IMR-90 (cell line): Measurements from ENCODE around the gene RBP2. TPM values are rescaled to one million over a fixed set of nuclear protein-coding genes. Genes with fewer than 3 reads are reported as not detected.

Source experiments
- ATAC-seq: fragments of 200-7000 bp; cut with Tn5 transposase; 2 replicates; pipeline ENCODE4 v1.9.1; 2020; ENCODE audit warnings: low read depth, mild to moderate bottlenecking, moderate library complexity
- BruUV-seq: library from RNA; stranded (reverse); fragments of 400-500 nt; replicated peaks from 2 replicates; lab custom pipeline; 2021; lab: Mats Ljungman, UMichigan
- CTCF ChIA-PET: fragments of 300-600 bp; formaldehyde crosslinking; extraction: SDS; loops from one replicate; lab custom pipeline; 2021; ENCODE audit warnings: antibody characterized with exemption; lab: Yijun Ruan, JAX
- POLR2A ChIA-PET: fragments of 300-600 bp; sonication (Branson Sonifier 250); formaldehyde crosslinking; loops from one replicate; lab custom pipeline; 2022; ENCODE audit warnings: antibody characterized with exemption; ENCODE audit not compliant: unreplicated experiment; lab: Charles Lee
- DNase-seq: peaks from one replicate; pipeline ENCODE4 v3.0.0; 2013
- H2AFZ ChIP-seq: replicated peaks from 2 replicates; pipeline ENCODE3; 2013; ENCODE audit warnings: low read length, mild to moderate bottlenecking; ENCODE audit not compliant: poor library complexity
- H2AK5ac ChIP-seq: 2 replicates; pipeline ENCODE4 v1.6.1; 2013; ENCODE audit warnings: low read depth, low read length, inconsistent platforms
- H2AK9ac ChIP-seq: replicated peaks from 2 replicates; pipeline ENCODE3; 2013; ENCODE audit warnings: mild to moderate bottlenecking, low read depth, low read length, moderate library complexity; ENCODE audit not compliant: poor library complexity
- H2BK120ac ChIP-seq: 2 replicates; pipeline ENCODE4 v1.6.1; 2013; ENCODE audit warnings: low read depth, low read length, inconsistent platforms
- H2BK15ac ChIP-seq: 3 replicates; pipeline ENCODE4 v1.6.1; 2013; ENCODE audit warnings: low read depth, low read length, inconsistent platforms
- H2BK20ac ChIP-seq: 2 replicates; pipeline ENCODE4 v1.6.1; 2013; ENCODE audit warnings: low read depth, mild to moderate bottlenecking, inconsistent platforms, low read length, moderate library complexity
- H2BK5ac ChIP-seq: 2 replicates; pipeline ENCODE4 v1.6.1; 2013; ENCODE audit warnings: mild to moderate bottlenecking, low read depth, low read length, inconsistent platforms; ENCODE audit not compliant: poor library complexity, severe bottlenecking
- H3K14ac ChIP-seq: replicated peaks from 2 replicates; pipeline ENCODE4 v1.6.1; 2013; ENCODE audit warnings: low read depth, low read length, inconsistent platforms
- H3K18ac ChIP-seq: 2 replicates; pipeline ENCODE4 v1.6.1; 2013; ENCODE audit warnings: low read depth, low read length, control low read depth
- H3K23ac ChIP-seq: 2 replicates; pipeline ENCODE4 v1.6.1; 2013; ENCODE audit warnings: low read depth, low read length, inconsistent platforms
- H3K27ac ChIP-seq: 2 replicates; pipeline ENCODE4 v1.5.1; 2013; ENCODE audit warnings: mild to moderate bottlenecking, control low read depth, low read length; ENCODE audit not compliant: insufficient read depth
- H3K27me3 ChIP-seq: 2 replicates; pipeline ENCODE4 v1.6.1; 2013; ENCODE audit warnings: low read length; ENCODE audit not compliant: control insufficient read depth, insufficient read depth
- H3K36me3 ChIP-seq: 2 replicates; pipeline ENCODE4 v1.6.1; 2013; ENCODE audit warnings: low read length, mixed read lengths; ENCODE audit not compliant: control insufficient read depth, insufficient read depth
- H3K4ac ChIP-seq: 2 replicates; pipeline ENCODE4 v1.6.1; 2013; ENCODE audit warnings: low read depth, low read length, inconsistent platforms
- H3K4me1 ChIP-seq: 2 replicates; pipeline ENCODE4 v1.6.1; 2013; ENCODE audit warnings: low read length, mixed read lengths; ENCODE audit not compliant: control insufficient read depth, insufficient read depth
- H3K4me2 ChIP-seq: 2 replicates; pipeline ENCODE4 v1.6.1; 2013; ENCODE audit warnings: low read depth, mild to moderate bottlenecking, control low read depth, low read length, moderate library complexity
- H3K4me3 ChIP-seq: 2 replicates; pipeline ENCODE4 v1.5.1; 2013; ENCODE audit warnings: low read depth, mild to moderate bottlenecking, control low read depth, low read length, moderate library complexity; ENCODE audit not compliant: insufficient read depth
- H3K56ac ChIP-seq: 2 replicates; pipeline ENCODE4 v1.6.1; 2013; ENCODE audit warnings: low read length, inconsistent platforms; ENCODE audit not compliant: insufficient read depth; ENCODE audit errors: extremely low read depth
- H3K79me1 ChIP-seq, 2 experiments: 2 replicates each; pipeline ENCODE4 v1.6.1; 2013; ENCODE audit warnings: low read length in 2 of 2, inconsistent platforms in 1 of 2, low read depth in 1 of 2
- H3K9ac ChIP-seq: 2 replicates; pipeline ENCODE4 v1.6.1; 2013; ENCODE audit warnings: low read depth, low read length, control low read depth
- H3K9me1 ChIP-seq: 2 replicates; pipeline ENCODE4 v1.6.1; 2013; ENCODE audit warnings: low read length, inconsistent platforms; ENCODE audit not compliant: insufficient read depth
- H3K9me3 ChIP-seq: 2 replicates; pipeline ENCODE4 v1.6.1; 2013; ENCODE audit warnings: low read length; ENCODE audit not compliant: control insufficient read depth, insufficient read depth
- H4K20me1 ChIP-seq: 2 replicates; pipeline ENCODE4 v1.6.1; 2013; ENCODE audit warnings: low read length, inconsistent platforms; ENCODE audit not compliant: insufficient read depth
- H4K5ac ChIP-seq: 2 replicates; pipeline ENCODE4 v1.6.1; 2013; ENCODE audit warnings: mild to moderate bottlenecking, low read depth, low read length, control low read depth
- H4K8ac ChIP-seq, 2 experiments: 2 replicates each; pipeline ENCODE4 v1.6.1; 2013; ENCODE audit warnings: low read depth in 2 of 2, low read length in 2 of 2, control low read depth in 1 of 2, inconsistent platforms in 1 of 2
- H4K91ac ChIP-seq: 2 replicates; pipeline ENCODE4 v1.6.1; 2013; ENCODE audit warnings: low read depth, low read length, inconsistent platforms; ENCODE audit not compliant: insufficient read depth
- CEBPB ChIP-seq: IDR thresholded peaks from 2 replicates; pipeline ENCODE4 v1.6.1; 2012; ENCODE audit warnings: low read depth, low read length, improper control_type of control experiment
- FOS ChIP-seq: fragments of 150-350 bp; IDR thresholded peaks from 2 replicates; pipeline ENCODE4 v1.6.1; 2016; ENCODE audit warnings: low read depth, low read length
- MAFK ChIP-seq: IDR thresholded peaks from 2 replicates; pipeline ENCODE4 v1.6.1; 2012; ENCODE audit warnings: low read depth, low read length, improper control_type of control experiment
- MAZ ChIP-seq: IDR thresholded peaks from 2 replicates; pipeline ENCODE4 v1.6.1; 2012; ENCODE audit warnings: low read depth, mild to moderate bottlenecking, low read length, improper control_type of control experiment, moderate library complexity, borderline replicate concordance
- MXI1 ChIP-seq: IDR thresholded peaks from 2 replicates; pipeline ENCODE4 v1.6.1; 2012; ENCODE audit warnings: low read depth, mild to moderate bottlenecking, low read length, moderate library complexity, borderline replicate concordance
- POLR2A ChIP-seq: IDR thresholded peaks from 2 replicates; pipeline ENCODE4 v1.6.1; 2012; ENCODE audit warnings: mild to moderate bottlenecking, low read depth, low read length
- WGBS, 2 experiments: methylation state at CpG; one replicate each; pipeline versions ENCODE4 v1.1.5 to v1.1.7; 2013; ENCODE audit warnings: missing lambda C conversion rate in 2 of 2; ENCODE audit not compliant: insufficient read length in 1 of 2; ENCODE audit errors: extremely low coverage in 2 of 2; 5-methylcytosine and 5-hydroxymethylcytosine counted together
- dilution Hi-C: fragments of 300-500 bp; cut with HindIII; formaldehyde crosslinking; loops from one replicate; pipeline ENCODE4 v1.14.3; 2018; ENCODE audit warnings: low sequenced_read_pairs; ENCODE audit not compliant: unreplicated experiment
- in situ Hi-C: fragments of 300-500 bp; cut with MboI; formaldehyde crosslinking; loops from 3 replicates; pipeline ENCODE4 v1.14.3; 2019; ENCODE audit warnings: low sequenced_read_pairs, inconsistent platforms, mixed read lengths
- intact Hi-C: fragments of 100-400 bp; cut with micrococcal nuclease; formaldehyde crosslinking; loops from 2 replicates; pipeline ENCODE4 v1.10.0; 2022
- polyA plus RNA-seq, 3 experiments: library from polyadenylated mRNA; depleted of rRNA; stranded (reverse); fragments of >200 nt; gene quantifications; 2 replicates each; pipeline ENCODE4 v1.2.3, GENCODE V29; 2012; ENCODE audit warnings: low replicate concordance in 1 of 3
- total RNA-seq: library from RNA; depleted of rRNA; stranded (reverse); fragments of >200 nt; gene quantifications from 2 replicates; pipeline ENCODE4 v1.2.3, GENCODE V29; 2012

RBP2 gene
- total and polyA plus RNA-seq, 2 of the 4 experiments (the other 2 are of a cell fraction): not detected

DNA sequence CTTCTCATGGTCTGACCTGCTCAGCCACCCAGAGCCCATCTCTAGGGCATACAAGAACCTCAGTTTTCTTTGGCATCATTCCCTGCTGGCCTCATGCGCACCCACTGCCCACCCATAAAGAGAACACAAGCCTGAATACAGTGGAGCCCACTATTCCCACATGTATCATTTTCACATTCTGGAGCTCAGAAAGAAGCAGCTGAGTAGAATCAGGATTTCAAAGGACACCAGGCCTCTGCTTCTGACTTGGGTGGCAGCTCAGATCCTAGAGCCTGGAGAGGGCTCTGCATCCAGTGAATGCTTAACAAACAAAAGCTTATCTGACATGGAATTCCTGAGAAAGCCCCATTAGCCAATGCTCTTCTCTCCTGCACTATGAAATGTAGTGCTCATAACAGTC lies 34.7 kb downstream of the RBP2 start:
- Histone ChIP-seq H3K4me2 (no peak overlapping the region), H2AK9ac (no peak overlapping the region), H3K27ac (no peak overlapping the region), H3K23ac (no peak overlapping the region), H3K79me1 (no peaks in the 10 kb centered on the region), H2BK120ac (no peak overlapping the region), H4K91ac (no peak overlapping the region), H2AK5ac (no peak overlapping the region), H3K9me1 (no peaks in the 10 kb centered on the region), H3K18ac (no peak overlapping the region), H3K9me3 (no peaks in the 10 kb centered on the region), H4K20me1 (no peaks in the 10 kb centered on the region), H4K5ac (no peak overlapping the region), H3K4me3 (no peak overlapping the region), H3K14ac (no peak overlapping the region), H2BK15ac (no peak overlapping the region), H3K36me3 (no peaks in the 10 kb centered on the region), H3K4me1 (no peaks in the 10 kb centered on the region), H3K56ac (no peak overlapping the region), H3K27me3 (no peaks in the 10 kb centered on the region; the same call in none of the 2 replicates), H3K4ac (no peak overlapping the region), H2BK5ac (no peak overlapping the region), H3K9ac (no peak overlapping the region), H2BK20ac (no peak overlapping the region), H4K8ac (no peak overlapping the region), H2AFZ (no peak overlapping the region)
- TF ChIP-seq FOS (no peak), POLR2A (no peak), MAZ (no peak), MAFK (no peak), MXI1 (no peak), CEBPB (no peak)
- BruUV-seq: no TSS peak
- CTCF ChIA-PET: interaction anchor here (0.8 kb wide), 1 partner anchor 14 kb away, joined by 3 read pairs; no protein-coding TSS in a partner anchor
- ATAC-seq: no peak
- POLR2A ChIA-PET: no interaction called here
- dilution Hi-C loops (no loop called here), in situ Hi-C loops (loop anchor here (25.0 kb wide), 1 partner anchor 1421 kb away; no protein-coding TSS in a partner anchor), intact Hi-C loops (no loop called here)
- WGBS, 2 experiments: 100% methylated on average over 1 of the region's 1 CpG; no CpG with 5 or more reads in 1 of the 2 experiments
- DNase-seq: no peak
